LHCN-M2 (cell line): Measurements from ENCODE around the gene MINPP1. TPM values are rescaled to one million over a fixed set of nuclear protein-coding genes. Genes with fewer than 3 reads are reported as not detected.
A peak's percentile ranks its signal among the peaks of the same experiment; 100 is the strongest.

ENCODE experiments used
- DNase-seq: peaks from one replicate; pipeline ENCODE4 v3.0.0-alpha.2; 2012; ENCODE audit warnings: low read depth
- total RNA-seq: library from RNA; depleted of rRNA; stranded (reverse); fragments of >200 nt; gene quantifications from 2 replicates; pipeline ENCODE4 v1.2.3, GENCODE V29; 2014

MINPP1 gene
- total RNA-seq, 1 experiment from 2014 or later: 43.1 TPM

DNA sequence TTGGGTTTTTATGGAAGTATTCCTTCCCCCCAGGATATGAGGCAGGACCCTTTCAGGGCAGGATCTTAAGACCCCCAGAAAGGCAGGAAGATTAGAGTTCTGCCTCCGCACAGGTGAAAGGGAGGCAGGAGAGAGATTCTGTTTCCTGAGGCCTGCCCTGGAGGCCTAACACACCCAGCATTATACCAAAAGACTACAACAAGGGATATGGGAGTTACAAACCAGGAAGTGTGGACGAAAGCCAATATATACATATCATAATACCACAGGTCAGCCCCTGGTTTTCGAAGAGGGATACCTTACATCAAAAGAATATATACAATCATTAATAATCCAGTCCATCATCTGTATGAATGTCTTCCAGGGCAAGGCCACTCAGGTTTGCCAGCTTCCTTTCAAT is 14.2 kb downstream of the MINPP1 start:
- DNase-seq: no peak

DNA sequence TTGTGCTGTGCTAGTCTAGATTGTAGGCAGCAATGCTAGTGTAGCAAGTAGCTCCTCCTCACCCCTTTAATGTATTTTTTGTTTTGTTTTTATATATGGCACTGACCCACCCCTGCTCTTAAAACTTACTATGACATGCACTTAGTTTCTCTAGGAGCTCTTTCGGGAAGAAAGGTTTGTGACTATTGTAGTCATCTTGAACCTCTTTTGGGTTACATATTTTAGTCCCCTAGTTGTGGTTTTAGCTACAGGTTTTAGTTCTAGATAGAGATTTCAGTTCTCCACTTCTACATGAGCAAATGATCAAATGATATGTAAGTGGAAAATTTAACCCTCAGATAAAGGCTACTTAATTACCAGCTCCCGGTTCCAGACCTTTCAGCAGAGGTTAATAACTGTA is 14.9 kb downstream of the MINPP1 start:
- DNase-seq: no peak

DNA sequence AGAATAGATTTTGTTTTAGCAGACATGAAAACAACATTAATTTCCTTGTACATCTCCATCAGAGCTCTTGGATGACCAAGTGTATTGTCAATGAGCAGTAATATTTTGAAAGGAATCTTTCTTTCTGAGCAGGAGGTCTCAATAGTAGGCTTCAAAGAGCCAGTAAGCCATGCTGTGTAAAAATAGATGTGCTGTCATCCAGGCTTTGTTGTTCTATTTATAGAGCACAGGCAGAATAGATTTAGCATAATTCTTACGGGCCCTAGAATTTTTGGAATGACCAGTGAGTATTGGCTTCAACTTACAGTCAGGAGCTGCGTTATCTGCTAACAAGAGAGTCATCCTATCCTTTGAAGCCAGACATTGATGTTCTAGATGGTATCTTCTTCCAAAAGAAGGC is 19.0 kb downstream of the MINPP1 start:
- DNase-seq: no peak

DNA sequence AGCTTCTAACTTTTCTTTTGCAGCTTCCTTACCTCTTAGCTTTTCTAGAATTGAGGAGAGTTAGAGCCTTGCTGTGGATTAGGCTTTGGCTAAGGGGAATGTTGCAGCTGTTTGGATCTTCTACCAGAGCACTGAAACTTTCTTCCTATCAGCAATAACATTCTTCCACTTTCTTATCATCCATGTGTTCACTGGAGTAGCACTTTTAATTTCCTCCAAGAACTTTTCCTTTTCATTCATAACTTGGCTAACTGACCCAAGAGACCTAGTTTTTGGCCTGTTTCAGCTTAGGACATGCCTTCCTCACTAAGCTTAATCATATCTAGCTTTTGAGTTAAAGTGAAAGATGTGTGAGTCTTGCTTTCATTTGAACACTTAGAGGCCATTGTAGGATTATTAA is 19.6 kb downstream of the MINPP1 start:
- DNase-seq: no peak

DNA sequence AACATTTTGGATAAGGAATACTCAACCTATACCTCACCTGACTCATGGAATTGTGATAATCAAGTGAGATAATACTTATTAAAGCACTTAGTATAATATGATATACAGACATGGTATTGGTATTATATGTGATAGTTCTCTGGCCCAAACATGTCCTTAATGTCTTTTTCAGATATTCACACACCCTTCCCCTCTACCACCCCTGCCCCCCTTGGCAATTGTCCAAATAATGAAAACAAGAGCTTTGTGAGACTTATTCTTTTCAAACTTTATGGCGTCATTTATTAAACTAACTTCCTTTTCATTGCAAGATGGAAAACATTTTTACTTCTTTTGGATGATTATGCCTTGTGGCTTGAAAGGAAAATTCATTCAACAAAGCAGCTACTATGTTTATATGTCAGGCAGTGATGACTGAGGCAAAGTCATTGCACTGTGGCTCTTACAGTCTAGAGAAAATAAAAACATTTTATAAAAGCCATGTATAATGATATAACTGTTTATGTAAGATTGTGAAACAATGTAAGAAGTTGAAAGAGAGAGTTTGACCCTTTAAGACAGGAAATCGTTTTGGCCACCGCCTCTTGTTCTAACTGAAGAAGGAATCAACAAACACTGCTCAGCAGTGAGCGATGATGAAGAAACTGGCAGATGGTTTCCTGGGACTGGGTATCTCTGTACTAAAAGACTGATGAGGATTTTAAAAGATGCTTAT is 27.4 kb downstream of the MINPP1 start:
- DNase-seq: no peak

DNA sequence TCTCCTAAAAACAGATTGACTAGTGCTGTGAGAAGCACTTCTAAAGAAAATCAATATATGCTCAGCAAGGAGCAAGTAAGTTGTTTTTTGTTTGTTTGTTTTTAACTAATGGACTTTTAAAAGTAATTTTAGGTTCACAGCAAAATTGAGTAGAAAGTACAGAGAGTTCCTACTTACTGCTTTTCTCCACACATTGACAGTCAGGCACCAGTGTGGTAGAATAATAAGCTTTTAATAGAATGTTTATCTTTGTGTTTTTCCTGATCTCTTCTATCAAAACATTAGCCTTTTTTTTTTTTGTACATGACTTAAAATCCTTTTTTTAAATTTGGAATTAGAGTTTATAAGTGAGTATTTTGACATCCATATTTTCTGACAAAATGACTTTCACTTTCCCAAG is 28.0 kb downstream of the MINPP1 start:
- no peak for DNase-seq

DNA sequence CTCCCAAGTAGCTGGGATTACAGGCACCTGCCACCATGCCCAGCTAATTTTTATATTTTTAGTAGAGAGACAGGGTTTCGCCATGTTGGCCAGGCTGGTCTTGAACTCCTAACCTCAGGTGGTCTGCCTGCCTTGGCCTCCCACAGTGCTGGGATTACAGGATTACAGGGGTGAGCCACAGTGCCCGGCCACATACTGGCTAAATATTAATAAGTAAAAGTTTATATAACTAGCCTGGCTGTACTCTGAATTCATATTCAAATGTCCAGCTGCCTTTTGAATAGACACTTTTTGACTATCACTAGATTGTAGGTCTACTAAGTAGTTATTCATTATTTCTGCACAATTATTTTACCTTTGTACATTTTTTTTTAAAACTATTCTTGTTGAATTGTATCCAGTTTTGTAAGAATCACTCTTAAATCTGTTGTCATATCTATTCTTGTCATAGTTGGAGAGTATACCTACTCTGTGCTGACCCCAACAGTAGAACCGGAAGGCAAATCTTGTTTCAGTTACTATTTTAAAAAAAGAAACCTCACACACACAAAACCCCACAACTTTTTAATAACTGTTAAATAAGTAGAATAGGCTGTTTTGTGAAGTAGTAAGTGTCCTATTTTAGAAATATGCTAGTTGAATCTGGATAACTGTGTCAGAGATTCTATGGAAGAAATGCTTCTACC is 29.6 kb downstream of the MINPP1 start:
- no peak for DNase-seq

DNA sequence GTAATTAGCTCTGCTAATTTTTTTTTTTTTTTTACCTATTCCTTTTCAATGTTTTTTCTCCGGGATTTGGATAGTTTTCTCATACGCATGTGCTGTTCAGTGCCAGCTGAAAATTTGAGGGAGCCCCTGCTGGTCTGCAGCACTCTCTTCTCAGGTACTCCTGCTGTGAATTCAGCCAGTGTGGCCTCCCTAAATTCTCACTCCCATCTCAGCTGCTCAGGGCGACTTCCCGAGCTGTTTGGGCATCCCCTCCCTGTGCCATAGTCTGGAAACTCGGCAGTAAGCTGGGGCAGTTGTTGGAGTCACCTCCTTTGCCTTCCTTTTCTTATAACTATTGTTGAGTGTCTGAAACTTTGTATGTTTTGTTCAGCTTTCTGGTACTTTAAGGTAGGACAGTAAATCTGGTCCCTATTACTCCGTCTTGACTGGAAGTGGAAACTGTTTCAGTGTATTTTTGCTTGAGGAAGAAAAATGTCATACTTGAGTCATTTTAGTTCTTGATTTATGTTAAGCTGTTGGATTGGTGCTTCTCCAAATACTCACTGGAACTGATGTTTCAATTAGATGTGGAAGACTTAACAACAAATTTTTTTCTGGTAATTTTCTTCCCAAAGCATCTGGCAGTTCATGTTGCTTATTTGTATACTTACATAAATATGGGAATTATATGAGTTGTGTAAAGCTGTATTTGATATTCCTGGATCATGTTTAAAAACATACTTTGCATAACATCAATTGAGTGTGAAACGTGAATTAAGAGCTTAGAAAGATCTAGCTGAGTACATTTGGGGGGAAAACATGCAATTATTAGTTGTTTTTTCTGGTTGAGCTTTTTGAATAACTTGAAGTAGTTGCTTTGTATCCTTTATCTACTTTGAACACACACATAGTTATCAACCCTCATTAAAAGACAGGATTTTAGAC is 33.7 kb downstream of the MINPP1 start:
- no peak for DNase-seq

DNA sequence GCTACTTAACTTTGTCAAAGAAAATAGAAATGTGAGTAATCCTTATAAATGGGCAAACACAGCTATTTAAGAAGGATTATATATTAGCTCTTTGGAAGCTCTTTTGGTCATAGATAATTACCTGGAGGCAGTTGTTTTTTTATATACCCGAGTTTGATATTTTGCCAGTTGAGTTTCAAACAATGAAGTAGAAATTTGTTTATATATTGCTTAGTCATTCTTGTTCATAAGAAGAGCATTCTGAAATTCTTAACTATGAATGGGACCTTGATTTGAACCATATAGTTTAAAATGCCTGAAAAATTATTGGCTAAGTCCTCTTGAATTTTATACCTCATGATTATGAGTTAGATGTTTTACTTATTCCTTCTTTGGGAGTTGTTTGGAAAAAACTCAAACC is 36.4 kb downstream of the MINPP1 start:
- DNase-seq: peak; percentile 29

DNA sequence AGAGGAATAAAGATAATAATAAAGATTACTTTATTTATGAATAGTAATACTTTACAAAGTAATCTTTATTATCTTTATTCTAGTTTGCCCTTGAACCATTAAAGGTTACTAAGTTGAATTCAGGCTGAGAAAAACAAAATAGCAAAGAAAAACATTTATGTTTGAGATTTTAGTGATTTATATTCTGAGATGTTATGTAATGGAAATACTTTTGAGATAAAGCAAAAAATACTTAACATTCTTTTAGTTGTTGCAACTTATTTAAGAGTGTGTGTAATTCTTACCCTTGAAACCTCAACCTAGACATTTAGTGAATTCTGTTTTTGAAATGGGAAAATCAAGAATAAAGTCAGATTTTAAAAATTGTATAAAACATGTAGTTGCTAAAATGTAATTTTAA is 40.0 kb downstream of the MINPP1 start:
- no peak for DNase-seq

DNA sequence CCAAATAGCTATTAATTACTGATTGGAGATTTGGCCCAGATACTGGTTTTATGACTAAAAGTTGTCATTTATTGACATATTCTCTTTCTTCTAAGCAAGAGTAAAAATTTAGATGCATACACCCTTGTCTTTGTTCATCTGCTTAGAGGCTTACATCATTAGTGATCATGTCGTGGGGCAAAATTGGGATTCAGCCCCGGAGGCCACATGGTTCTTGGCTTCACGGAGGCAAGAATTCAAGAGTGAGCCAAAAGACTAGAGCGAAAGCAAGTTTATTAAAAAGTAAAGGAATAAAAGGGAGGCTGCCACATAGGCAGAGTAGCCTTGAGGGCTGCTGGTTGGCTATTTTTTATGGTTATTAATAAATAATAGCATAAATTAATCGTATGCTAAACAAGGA is 41.1 kb downstream of the MINPP1 start:
- DNase-seq: no peak

DNA sequence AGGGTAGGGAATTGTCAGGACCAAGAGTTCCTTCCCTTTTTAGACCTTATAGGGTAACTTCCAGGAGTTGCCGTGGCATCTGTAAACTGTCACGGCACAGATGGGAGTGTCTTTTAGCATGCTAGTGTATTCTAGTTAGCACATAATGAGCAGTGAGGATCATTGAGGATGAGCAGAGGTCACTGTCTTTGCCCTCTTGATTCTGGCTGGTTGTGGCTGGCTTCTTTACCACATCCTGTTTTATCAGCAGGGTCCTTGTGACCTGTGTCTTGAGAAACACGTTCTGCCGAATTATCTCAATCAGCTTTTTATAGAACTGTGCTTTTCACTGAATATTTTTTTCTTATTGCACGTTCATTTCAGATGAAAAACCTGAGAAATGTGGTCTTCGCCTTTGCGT is 41.5 kb downstream of the MINPP1 start:
- DNase-seq: peak; percentile 77

DNA sequence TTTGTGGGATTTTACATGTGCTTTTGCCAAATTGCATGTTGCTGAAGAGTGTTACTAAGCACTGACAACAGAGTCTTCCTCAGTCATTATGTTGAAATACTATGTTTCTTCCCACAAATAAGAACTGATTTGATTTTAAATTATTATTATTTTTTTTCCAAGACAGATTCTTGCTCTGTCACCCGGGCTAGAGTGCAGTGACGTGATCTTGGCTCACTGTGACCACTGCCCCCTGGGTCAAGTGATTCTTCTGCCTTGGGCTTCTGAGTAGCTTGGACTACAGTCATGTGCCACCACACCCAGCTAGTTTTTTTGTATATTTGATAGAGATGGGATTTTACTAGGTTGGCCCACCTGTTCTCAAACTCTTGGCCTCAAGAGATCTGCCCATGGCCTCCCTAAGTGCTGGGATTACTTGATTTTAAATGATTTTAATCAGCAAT is 42.3 kb downstream of the MINPP1 start:
- DNase-seq: peak; percentile 38

DNA sequence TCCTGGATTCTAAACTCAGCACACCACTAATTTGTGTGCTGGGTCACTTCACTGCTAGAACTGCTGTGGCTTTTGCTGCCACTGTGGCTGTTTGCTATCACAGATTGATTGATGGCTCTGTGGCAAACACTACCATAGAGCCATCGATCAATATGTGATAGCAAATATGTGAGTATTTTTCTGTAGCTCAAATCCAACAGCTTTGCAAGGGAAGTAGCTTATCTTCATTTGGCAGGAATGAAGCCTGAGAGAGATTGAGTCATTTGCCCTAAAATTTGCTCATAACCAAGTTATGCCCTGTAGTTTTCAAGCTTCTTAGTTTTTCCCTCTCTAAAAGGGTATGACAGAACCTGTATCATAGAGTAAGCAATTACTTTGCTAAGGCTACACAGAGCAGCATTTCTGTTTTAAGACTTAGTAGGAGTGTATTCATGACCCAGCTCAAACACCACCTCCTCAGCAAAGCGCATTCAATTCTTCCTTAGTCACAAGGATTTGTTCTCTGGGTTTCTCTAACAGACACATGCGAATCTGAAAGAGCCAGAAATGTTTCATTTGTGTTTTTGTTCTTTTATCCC is 43.1 kb downstream of the MINPP1 start:
- DNase-seq: peak; percentile 64

DNA sequence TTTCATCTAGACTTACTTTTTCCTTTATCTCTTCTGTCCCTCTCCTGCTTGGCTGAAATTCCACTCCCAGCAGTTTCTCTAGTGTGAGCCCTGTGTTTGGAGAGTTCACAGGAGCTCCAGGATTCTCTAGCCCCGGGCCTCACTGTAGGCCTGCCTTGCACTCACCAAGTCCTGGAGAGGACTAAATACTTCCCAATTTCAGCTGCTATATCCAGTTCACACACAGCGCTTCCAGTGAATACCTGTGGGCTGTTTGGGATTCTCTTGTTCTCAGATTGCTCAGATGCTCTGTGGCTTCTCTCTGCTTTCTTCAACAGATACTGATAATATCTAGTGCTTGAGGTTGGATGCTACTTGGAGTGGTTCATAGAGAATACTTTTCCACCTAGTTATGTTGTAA is 46.0 kb downstream of the MINPP1 start:
- no peak for DNase-seq

DNA sequence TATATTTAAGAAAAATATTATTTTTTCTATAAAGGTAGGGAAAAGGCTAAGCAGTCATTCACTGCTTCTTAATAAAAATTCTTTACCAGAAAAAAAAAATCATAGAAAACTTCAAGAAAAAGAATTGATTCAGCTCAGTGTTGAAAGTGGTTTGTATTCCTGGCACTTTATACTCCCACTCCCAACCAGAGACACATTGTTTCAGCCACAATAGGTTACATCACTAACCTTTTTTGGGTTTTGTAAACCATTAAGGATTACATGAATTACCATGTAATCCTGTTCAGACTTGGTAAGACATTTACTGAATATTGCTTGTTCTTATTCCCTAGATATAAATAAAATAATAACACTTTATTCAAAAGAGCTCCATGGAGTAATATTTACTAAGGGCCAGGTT is 46.6 kb downstream of the MINPP1 start:
- DNase-seq: no peak

DNA sequence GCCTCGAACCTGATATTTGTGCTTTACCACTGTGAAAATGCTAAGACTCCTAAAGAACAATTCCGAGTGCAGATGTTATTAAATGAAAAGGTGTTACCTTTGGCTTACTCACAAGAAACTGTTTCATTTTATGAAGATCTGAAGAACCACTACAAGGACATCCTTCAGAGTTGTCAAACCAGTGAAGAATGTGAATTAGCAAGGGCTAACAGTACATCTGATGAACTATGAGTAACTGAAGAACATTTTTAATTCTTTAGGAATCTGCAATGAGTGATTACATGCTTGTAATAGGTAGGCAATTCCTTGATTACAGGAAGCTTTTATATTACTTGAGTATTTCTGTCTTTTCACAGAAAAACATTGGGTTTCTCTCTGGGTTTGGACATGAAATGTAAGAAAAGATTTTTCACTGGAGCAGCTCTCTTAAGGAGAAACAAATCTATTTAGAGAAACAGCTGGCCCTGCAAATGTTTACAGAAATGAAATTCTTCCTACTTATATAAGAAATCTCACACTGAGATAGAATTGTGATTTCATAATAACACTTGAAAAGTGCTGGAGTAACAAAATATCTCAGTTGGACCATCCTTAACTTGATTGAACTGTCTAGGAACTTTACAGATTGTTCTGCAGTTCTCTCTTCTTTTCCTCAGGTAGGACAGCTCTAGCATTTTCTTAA is 47.7 kb downstream of the MINPP1 start:
- DNase-seq: no peak

DNA sequence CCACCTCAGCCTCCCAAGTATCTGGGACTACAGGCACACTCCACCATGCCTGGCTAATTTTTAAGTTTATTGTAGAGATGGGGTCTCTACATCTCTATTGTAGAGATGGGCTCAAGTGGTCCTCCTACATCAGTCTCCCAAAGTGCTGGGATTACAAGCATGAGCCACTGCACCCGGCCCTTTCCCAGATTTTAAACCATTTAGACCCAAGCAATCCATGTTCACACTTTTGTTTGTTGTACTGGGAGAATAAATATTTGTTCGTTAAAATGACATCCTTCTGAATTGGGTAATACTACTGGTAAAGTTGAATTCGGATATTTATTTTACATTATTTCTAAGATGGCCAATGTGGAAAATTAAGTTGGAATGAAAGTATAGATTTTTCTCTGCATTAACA is 52.7 kb downstream of the MINPP1 start:
- DNase-seq: no peak

DNA sequence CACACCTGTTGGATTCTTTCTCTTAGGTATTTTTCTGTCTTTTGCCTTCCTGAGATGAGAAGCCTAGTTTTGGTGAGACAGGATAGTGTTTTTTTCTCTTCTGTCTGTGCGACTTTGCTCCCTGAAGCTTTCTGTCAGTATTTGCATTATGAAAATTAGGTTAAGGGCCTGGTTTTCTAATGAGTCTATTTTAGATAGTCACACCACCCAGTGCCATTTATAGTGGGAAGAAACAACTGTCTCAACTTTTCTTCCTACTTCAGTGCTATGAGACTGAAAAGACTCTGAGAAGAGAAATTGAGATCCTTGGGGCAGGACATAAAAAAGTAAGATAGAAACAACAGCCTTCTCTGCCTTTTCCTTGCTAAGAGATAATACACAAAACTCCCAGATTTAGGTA is 53.6 kb downstream of the MINPP1 start:
- DNase-seq: no peak

DNA sequence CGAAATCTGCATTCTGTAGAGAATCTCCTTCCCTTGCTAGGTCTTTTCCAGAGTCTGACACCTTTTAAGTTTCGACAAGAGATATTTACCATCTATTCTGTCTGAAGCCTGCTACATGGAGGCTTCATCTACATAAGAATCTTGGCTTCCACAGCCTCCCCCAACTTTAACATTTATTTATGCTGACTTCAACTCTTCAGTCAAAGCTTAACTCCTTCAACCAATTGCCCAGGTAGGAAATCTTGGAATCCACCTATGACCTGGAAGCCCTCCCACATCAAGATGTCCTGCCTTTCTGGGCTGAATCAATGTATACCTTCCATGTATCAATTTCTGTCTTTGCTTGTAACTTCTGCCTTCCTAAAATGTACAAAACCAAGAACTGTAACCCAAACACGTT is 54.7 kb downstream of the MINPP1 start:
- DNase-seq: no peak

DNA sequence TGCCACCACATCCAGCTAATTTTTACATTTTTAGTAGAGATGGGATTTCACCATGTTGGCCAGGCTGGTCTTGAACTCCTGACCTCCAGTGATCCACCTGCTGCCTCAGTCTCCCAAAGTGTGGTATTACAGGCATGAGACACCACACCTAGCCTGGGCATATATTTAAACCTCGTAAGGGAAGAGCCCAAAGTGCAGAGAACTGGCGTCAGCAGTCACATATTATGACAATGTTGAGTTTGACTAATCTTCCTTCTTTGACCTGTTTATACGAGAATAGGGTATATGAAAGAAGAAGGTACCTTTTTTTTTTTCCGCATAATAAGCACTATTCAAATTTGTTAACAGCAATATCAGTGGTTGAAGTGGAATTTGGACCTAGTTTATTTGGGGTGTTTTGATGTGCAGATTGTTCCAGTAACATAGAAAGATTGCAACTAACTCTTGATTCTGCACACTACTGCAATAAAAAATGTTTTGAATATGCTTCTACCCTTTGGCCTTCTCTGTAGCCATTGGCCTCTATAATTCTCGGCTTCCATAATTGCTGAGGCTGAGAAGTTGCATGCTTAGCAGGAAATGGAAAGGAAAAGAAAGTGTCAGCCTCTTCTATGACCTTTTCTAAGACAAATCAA is 55.9 kb downstream of the MINPP1 start:
- no peak for DNase-seq
